ENCODE data around the gene ROBO2. TPM values are rescaled to one million over a fixed set of nuclear protein-coding genes. Genes with fewer than 3 reads are reported as not detected.

The ROBO2 gene
- total RNA-seq, 4 donors from 2014 or later = 4.7 to 8.4 (median 6.6) TPM

DNA sequence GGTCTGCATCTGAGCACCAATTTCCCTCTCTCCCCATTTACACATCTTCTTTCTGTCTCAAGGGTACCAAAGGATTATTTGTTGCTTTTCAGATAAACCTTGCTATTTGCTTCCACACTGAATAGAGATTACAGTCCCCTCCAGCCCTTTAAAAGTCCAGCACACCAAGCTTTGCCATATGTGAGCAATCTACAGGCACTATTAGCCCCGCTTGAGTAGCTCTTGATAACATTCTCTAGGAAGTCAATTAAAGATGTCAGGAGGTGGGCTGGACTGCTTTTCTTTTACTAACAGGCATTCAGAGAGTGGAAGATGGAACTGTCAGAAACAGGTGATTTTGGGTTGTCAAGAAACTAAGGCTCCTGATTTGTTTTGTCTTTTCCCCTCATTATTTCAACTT lies 417.0 kb downstream of the ROBO2 start:
- H3K27ac ChIP-seq = no peak overlapping the region
- 71 to 75% methylated on average over 1 of the region's 1 CpG for WGBS, 2 donors
- intact Hi-C loops (cut with DNase I) = no loop called here
- TF ChIP-seq, protein P1, sequence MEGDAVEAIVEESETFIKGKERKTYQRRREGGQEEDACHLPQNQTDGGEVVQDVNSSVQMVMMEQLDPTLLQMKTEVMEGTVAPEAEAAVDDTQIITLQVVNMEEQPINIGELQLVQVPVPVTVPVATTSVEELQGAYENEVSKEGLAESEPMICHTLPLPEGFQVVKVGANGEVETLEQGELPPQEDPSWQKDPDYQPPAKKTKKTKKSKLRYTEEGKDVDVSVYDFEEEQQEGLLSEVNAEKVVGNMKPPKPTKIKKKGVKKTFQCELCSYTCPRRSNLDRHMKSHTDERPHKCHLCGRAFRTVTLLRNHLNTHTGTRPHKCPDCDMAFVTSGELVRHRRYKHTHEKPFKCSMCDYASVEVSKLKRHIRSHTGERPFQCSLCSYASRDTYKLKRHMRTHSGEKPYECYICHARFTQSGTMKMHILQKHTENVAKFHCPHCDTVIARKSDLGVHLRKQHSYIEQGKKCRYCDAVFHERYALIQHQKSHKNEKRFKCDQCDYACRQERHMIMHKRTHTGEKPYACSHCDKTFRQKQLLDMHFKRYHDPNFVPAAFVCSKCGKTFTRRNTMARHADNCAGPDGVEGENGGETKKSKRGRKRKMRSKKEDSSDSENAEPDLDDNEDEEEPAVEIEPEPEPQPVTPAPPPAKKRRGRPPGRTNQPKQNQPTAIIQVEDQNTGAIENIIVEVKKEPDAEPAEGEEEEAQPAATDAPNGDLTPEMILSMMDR (IDR thresholded peaks at IDR 0.05) = no peak
- no peak for TF ChIP-seq POLR2A (IDR thresholded peaks at IDR 0.05)
- H3K4me3 ChIP-seq = no peak overlapping the region
- no peaks in the 10 kb centered on the region for H3K27me3 ChIP-seq
- H3K9me3 ChIP-seq = no peaks in the 10 kb centered on the region
- no peaks in the 10 kb centered on the region for H3K36me3 ChIP-seq
- H3K4me1 ChIP-seq = no peaks in the 10 kb centered on the region
- DNase-seq = no peak

DNA sequence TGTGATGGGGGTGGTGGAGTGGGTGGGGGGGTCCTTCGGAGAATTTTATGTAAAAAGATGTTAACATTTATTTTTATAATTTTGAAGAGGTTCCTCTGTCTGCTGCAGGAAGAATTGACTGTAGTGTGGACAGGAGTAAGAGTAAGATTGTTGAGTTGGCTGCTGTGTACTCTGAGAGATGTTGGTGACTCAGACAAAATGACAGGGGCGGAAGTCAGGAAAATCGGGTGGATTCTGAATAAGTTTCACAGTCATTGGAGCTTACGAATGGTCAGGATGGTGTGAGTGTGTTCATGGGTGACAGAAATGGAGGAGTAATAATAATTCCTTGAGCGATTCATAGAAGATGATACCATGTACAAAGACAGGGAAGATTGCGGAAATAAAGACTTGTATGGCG lies 420.0 kb downstream of the ROBO2 start:
- intact Hi-C loops (cut with DNase I) = no loop called here
- Histone ChIP-seq H3K36me3 (no peaks in the 10 kb centered on the region), H3K27me3 (no peaks in the 10 kb centered on the region), H3K4me3 (no peak overlapping the region), H3K27ac (no peak overlapping the region), H3K4me1 (no peaks in the 10 kb centered on the region), H3K9me3 (no peaks in the 10 kb centered on the region)
- DNase-seq = no peak
- 88 to 94% methylated on average over 6 to 7 of the region's 7 CpGs for WGBS, 2 donors
- TF ChIP-seq, protein P1 (IDR thresholded peaks at IDR 0.05) = no peak
- TF ChIP-seq POLR2A (IDR thresholded peaks at IDR 0.05) = no peak

GRCh38 chr3:77460326-77460725 lies 420.4 kb downstream of the ROBO2 start:
- H3K9me3 ChIP-seq = no peaks in the 10 kb centered on the region
- 34 to 40% methylated on average over 3 of the region's 3 CpGs for WGBS, 2 donors
- H3K4me1 ChIP-seq = no peaks in the 10 kb centered on the region
- no peak overlapping the region for H3K4me3 ChIP-seq
- H3K27me3 ChIP-seq = no peaks in the 10 kb centered on the region
- DNase-seq = no peak
- H3K27ac ChIP-seq = no peak overlapping the region
- intact Hi-C loops (cut with DNase I) = no loop called here
- TF ChIP-seq, protein P1 (IDR thresholded peaks at IDR 0.05) = no peak
- no peak for TF ChIP-seq POLR2A (IDR thresholded peaks at IDR 0.05)
- H3K36me3 ChIP-seq = no peaks in the 10 kb centered on the region

DNA sequence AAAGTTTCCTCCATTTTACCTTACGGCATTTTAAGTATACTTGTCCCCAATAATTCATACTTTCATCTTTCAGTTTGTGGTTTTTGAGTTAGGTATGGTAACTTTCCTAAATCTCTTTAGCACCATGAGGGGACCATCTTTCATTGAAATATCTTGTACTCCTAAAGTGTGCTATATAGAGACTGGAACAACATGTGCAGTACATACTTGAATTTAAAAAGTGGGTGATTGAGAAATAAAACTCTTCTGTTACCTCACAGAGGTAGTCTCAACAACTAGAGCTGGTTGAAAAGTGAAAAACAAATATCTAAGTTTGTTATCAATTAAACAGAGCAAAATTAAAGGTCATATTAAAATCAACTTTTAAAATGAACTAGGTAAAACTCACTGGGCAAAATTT lies 423.1 kb downstream of the ROBO2 start:
- no peaks in the 10 kb centered on the region for H3K27me3 ChIP-seq
- intact Hi-C loops (cut with DNase I) = no loop called here
- H3K9me3 ChIP-seq = no peaks in the 10 kb centered on the region
- H3K27ac ChIP-seq = no peak overlapping the region
- peaks cover 0 to 2% (median 0%) of the 10 kb centered on the region in 3 donors for H3K4me1 ChIP-seq
- no peaks in the 10 kb centered on the region for H3K36me3 ChIP-seq
- no peak for TF ChIP-seq POLR2A (IDR thresholded peaks at IDR 0.05)
- TF ChIP-seq, protein P1 (IDR thresholded peaks at IDR 0.05) = no peak
- no peak for DNase-seq
- no peak overlapping the region for H3K4me3 ChIP-seq
- WGBS, 2 donors = 0 to 3% methylated on average over 1 of the region's 1 CpG

DNA sequence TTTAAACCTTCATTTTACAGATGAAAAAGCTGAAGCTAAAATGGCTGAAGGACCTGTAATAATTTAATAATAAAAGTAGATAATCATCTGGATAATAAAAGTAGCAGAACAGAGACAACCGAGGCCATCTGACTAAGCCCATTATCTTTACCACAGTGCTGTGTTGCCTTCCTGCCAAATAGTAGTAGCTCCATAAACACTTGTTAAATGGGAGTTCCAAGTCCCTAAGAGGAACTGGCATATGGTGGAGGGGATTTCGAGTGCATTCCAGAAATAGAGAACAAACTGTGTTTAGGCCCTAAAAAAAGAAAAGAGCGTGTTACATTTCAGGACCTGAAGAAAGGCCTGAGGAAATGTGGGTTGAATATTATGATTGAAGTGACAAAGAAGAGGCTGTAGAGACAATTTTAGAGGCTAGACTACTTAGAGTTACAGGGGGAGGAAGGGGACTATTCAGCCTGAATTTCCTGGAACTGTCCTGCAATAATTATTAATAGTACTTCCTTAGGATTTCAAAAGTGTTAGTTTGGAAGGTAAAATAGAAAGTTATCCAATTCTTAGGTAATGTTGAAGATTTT lies 424.3 kb downstream of the ROBO2 start:
- WGBS, 2 donors = 46 to 58% methylated on average over 3 of the region's 3 CpGs
- no peaks in the 10 kb centered on the region for H3K9me3 ChIP-seq
- TF ChIP-seq, protein P1 (IDR thresholded peaks at IDR 0.05) = no peak
- TF ChIP-seq POLR2A (IDR thresholded peaks at IDR 0.05) = no peak
- H3K4me3 ChIP-seq = no peak overlapping the region
- intact Hi-C loops (cut with DNase I) = no loop called here
- H3K4me1 ChIP-seq = peaks cover 0 to 12% (median 6%) of the 10 kb centered on the region in 3 donors
- H3K27ac ChIP-seq = no peak overlapping the region
- DNase-seq = no peak
- no peaks in the 10 kb centered on the region for H3K36me3 ChIP-seq
- no peaks in the 10 kb centered on the region for H3K27me3 ChIP-seq

Data from esophagus squamous epithelium (tissue), 5 donors.